IMR-90 (cell line): ENCODE data around the gene NDEL1. TPM values are rescaled to one million over a fixed set of nuclear protein-coding genes. Genes with fewer than 3 reads are reported as not detected.
A peak's percentile ranks its signal among the peaks of the same experiment; 100 is the strongest.

Experiments
- ATAC-seq: fragments of 200-7000 bp; cut with Tn5 transposase; 2 replicates; pipeline ENCODE4 v1.9.1; 2020; ENCODE audit warnings: low read depth, mild to moderate bottlenecking, moderate library complexity
- BruUV-seq: library from RNA; stranded (reverse); fragments of 400-500 nt; replicated peaks from 2 replicates; lab custom pipeline; 2021; lab: Mats Ljungman, UMichigan
- CTCF ChIA-PET: fragments of 300-600 bp; formaldehyde crosslinking; extraction: SDS; loops from one replicate; lab custom pipeline; 2021; ENCODE audit warnings: antibody characterized with exemption; lab: Yijun Ruan, JAX
- POLR2A ChIA-PET: fragments of 300-600 bp; sonication (Branson Sonifier 250); formaldehyde crosslinking; loops from one replicate; lab custom pipeline; 2022; ENCODE audit warnings: antibody characterized with exemption; ENCODE audit not compliant: unreplicated experiment; lab: Charles Lee
- DNase-seq: peaks from one replicate; pipeline ENCODE4 v3.0.0; 2013
- H2AFZ ChIP-seq: replicated peaks from 2 replicates; pipeline ENCODE3; 2013; ENCODE audit warnings: low read length, mild to moderate bottlenecking; ENCODE audit not compliant: poor library complexity
- H2AK5ac ChIP-seq: 2 replicates; pipeline ENCODE4 v1.6.1; 2013; ENCODE audit warnings: low read depth, low read length, inconsistent platforms
- H2AK9ac ChIP-seq: replicated peaks from 2 replicates; pipeline ENCODE3; 2013; ENCODE audit warnings: mild to moderate bottlenecking, low read depth, low read length, moderate library complexity; ENCODE audit not compliant: poor library complexity
- H2BK120ac ChIP-seq: 2 replicates; pipeline ENCODE4 v1.6.1; 2013; ENCODE audit warnings: low read depth, low read length, inconsistent platforms
- H2BK15ac ChIP-seq: 3 replicates; pipeline ENCODE4 v1.6.1; 2013; ENCODE audit warnings: low read depth, low read length, inconsistent platforms
- H2BK20ac ChIP-seq: 2 replicates; pipeline ENCODE4 v1.6.1; 2013; ENCODE audit warnings: low read depth, mild to moderate bottlenecking, inconsistent platforms, low read length, moderate library complexity
- H2BK5ac ChIP-seq: 2 replicates; pipeline ENCODE4 v1.6.1; 2013; ENCODE audit warnings: mild to moderate bottlenecking, low read depth, low read length, inconsistent platforms; ENCODE audit not compliant: poor library complexity, severe bottlenecking
- H3K14ac ChIP-seq: replicated peaks from 2 replicates; pipeline ENCODE4 v1.6.1; 2013; ENCODE audit warnings: low read depth, low read length, inconsistent platforms
- H3K18ac ChIP-seq: 2 replicates; pipeline ENCODE4 v1.6.1; 2013; ENCODE audit warnings: low read depth, low read length, control low read depth
- H3K23ac ChIP-seq: 2 replicates; pipeline ENCODE4 v1.6.1; 2013; ENCODE audit warnings: low read depth, low read length, inconsistent platforms
- H3K27ac ChIP-seq: 2 replicates; pipeline ENCODE4 v1.5.1; 2013; ENCODE audit warnings: mild to moderate bottlenecking, control low read depth, low read length; ENCODE audit not compliant: insufficient read depth
- H3K27me3 ChIP-seq: 2 replicates; pipeline ENCODE4 v1.6.1; 2013; ENCODE audit warnings: low read length; ENCODE audit not compliant: control insufficient read depth, insufficient read depth
- H3K36me3 ChIP-seq: 2 replicates; pipeline ENCODE4 v1.6.1; 2013; ENCODE audit warnings: low read length, mixed read lengths; ENCODE audit not compliant: control insufficient read depth, insufficient read depth
- H3K4ac ChIP-seq: 2 replicates; pipeline ENCODE4 v1.6.1; 2013; ENCODE audit warnings: low read depth, low read length, inconsistent platforms
- H3K4me1 ChIP-seq: 2 replicates; pipeline ENCODE4 v1.6.1; 2013; ENCODE audit warnings: low read length, mixed read lengths; ENCODE audit not compliant: control insufficient read depth, insufficient read depth
- H3K4me2 ChIP-seq: 2 replicates; pipeline ENCODE4 v1.6.1; 2013; ENCODE audit warnings: low read depth, mild to moderate bottlenecking, control low read depth, low read length, moderate library complexity
- H3K4me3 ChIP-seq: 2 replicates; pipeline ENCODE4 v1.5.1; 2013; ENCODE audit warnings: low read depth, mild to moderate bottlenecking, control low read depth, low read length, moderate library complexity; ENCODE audit not compliant: insufficient read depth
- H3K56ac ChIP-seq: 2 replicates; pipeline ENCODE4 v1.6.1; 2013; ENCODE audit warnings: low read length, inconsistent platforms; ENCODE audit not compliant: insufficient read depth; ENCODE audit errors: extremely low read depth
- H3K79me1 ChIP-seq, 2 experiments: 2 replicates each; pipeline ENCODE4 v1.6.1; 2013; ENCODE audit warnings: low read length in 2 of 2, inconsistent platforms in 1 of 2, low read depth in 1 of 2
- H3K9ac ChIP-seq: 2 replicates; pipeline ENCODE4 v1.6.1; 2013; ENCODE audit warnings: low read depth, low read length, control low read depth
- H3K9me1 ChIP-seq: 2 replicates; pipeline ENCODE4 v1.6.1; 2013; ENCODE audit warnings: low read length, inconsistent platforms; ENCODE audit not compliant: insufficient read depth
- H3K9me3 ChIP-seq: 2 replicates; pipeline ENCODE4 v1.6.1; 2013; ENCODE audit warnings: low read length; ENCODE audit not compliant: control insufficient read depth, insufficient read depth
- H4K20me1 ChIP-seq: 2 replicates; pipeline ENCODE4 v1.6.1; 2013; ENCODE audit warnings: low read length, inconsistent platforms; ENCODE audit not compliant: insufficient read depth
- H4K5ac ChIP-seq: 2 replicates; pipeline ENCODE4 v1.6.1; 2013; ENCODE audit warnings: mild to moderate bottlenecking, low read depth, low read length, control low read depth
- H4K8ac ChIP-seq, 2 experiments: 2 replicates each; pipeline ENCODE4 v1.6.1; 2013; ENCODE audit warnings: low read depth in 2 of 2, low read length in 2 of 2, control low read depth in 1 of 2, inconsistent platforms in 1 of 2
- H4K91ac ChIP-seq: 2 replicates; pipeline ENCODE4 v1.6.1; 2013; ENCODE audit warnings: low read depth, low read length, inconsistent platforms; ENCODE audit not compliant: insufficient read depth
- BHLHE40 ChIP-seq: fragments of 150-350 bp; IDR thresholded peaks from 2 replicates; pipeline ENCODE4 v1.6.1; 2016; ENCODE audit warnings: mild to moderate bottlenecking, low read depth, low read length
- CHD1 ChIP-seq: IDR thresholded peaks from 2 replicates; pipeline ENCODE4 v1.6.1; 2012; ENCODE audit warnings: low read depth, low read length, improper control_type of control experiment
- CTCF ChIP-seq: conservative IDR thresholded peaks from 2 replicates; pipeline ENCODE4 v1.5.1; 2012; ENCODE audit warnings: mild to moderate bottlenecking, low read depth, low read length, improper control_type of control experiment
- MAZ ChIP-seq: IDR thresholded peaks from 2 replicates; pipeline ENCODE4 v1.6.1; 2012; ENCODE audit warnings: low read depth, mild to moderate bottlenecking, low read length, improper control_type of control experiment, moderate library complexity, borderline replicate concordance
- MXI1 ChIP-seq: IDR thresholded peaks from 2 replicates; pipeline ENCODE4 v1.6.1; 2012; ENCODE audit warnings: low read depth, mild to moderate bottlenecking, low read length, moderate library complexity, borderline replicate concordance
- NFE2L2 ChIP-seq: fragments of 150-350 bp; IDR thresholded peaks from 2 replicates; pipeline ENCODE4 v1.6.1; 2016; ENCODE audit warnings: low read depth, mild to moderate bottlenecking, low read length
- POLR2A ChIP-seq: IDR thresholded peaks from 2 replicates; pipeline ENCODE4 v1.6.1; 2012; ENCODE audit warnings: mild to moderate bottlenecking, low read depth, low read length
- RAD21 ChIP-seq: IDR thresholded peaks from 2 replicates; pipeline ENCODE4 v1.6.1; 2012; ENCODE audit warnings: low read length, improper control_type of control experiment
- RCOR1 ChIP-seq: IDR thresholded peaks from 2 replicates; pipeline ENCODE4 v1.6.1; 2012; ENCODE audit warnings: mild to moderate bottlenecking, low read length, improper control_type of control experiment; ENCODE audit not compliant: insufficient replicate concordance
- RFX5 ChIP-seq: IDR thresholded peaks from 2 replicates; pipeline ENCODE4 v1.8.0; 2012; ENCODE audit warnings: low read depth, mild to moderate bottlenecking, low read length, moderate library complexity
- SMC3 ChIP-seq: fragments of 150-350 bp; IDR thresholded peaks from 2 replicates; pipeline ENCODE4 v1.6.1; 2016; ENCODE audit warnings: low read depth, mild to moderate bottlenecking, antibody characterized with exemption, low read length, moderate library complexity
- USF2 ChIP-seq: fragments of 150-350 bp; IDR thresholded peaks from 2 replicates; pipeline ENCODE4 v1.6.1; 2017; ENCODE audit warnings: mild to moderate bottlenecking, antibody characterized with exemption, low read length, low read depth
- WGBS, 2 experiments: methylation state at CpG; one replicate each; pipeline versions ENCODE4 v1.1.5 to v1.1.7; 2013; ENCODE audit warnings: missing lambda C conversion rate in 2 of 2; ENCODE audit not compliant: insufficient read length in 1 of 2; ENCODE audit errors: extremely low coverage in 2 of 2; 5-methylcytosine and 5-hydroxymethylcytosine counted together
- dilution Hi-C: fragments of 300-500 bp; cut with HindIII; formaldehyde crosslinking; loops from one replicate; pipeline ENCODE4 v1.14.3; 2018; ENCODE audit warnings: low sequenced_read_pairs; ENCODE audit not compliant: unreplicated experiment
- in situ Hi-C: fragments of 300-500 bp; cut with MboI; formaldehyde crosslinking; loops from 3 replicates; pipeline ENCODE4 v1.14.3; 2019; ENCODE audit warnings: low sequenced_read_pairs, inconsistent platforms, mixed read lengths
- intact Hi-C: fragments of 100-400 bp; cut with micrococcal nuclease; formaldehyde crosslinking; loops from 2 replicates; pipeline ENCODE4 v1.10.0; 2022
- polyA plus RNA-seq, 3 experiments: library from polyadenylated mRNA; depleted of rRNA; stranded (reverse); fragments of >200 nt; gene quantifications; 2 replicates each; pipeline ENCODE4 v1.2.3, GENCODE V29; 2012; ENCODE audit warnings: low replicate concordance in 1 of 3
- total RNA-seq: library from RNA; depleted of rRNA; stranded (reverse); fragments of >200 nt; gene quantifications from 2 replicates; pipeline ENCODE4 v1.2.3, GENCODE V29; 2012

NDEL1 gene
- total and polyA plus RNA-seq, 2 of the 4 experiments (the other 2 are of a cell fraction) = 28.9 to 95.6 TPM

GRCh38 chr17:8506145-8506544 lies 70.5 kb downstream of the NDEL1 start:
- Histone ChIP-seq H2BK20ac (no peak overlapping the region), H2AK5ac (no peak overlapping the region), H3K4me1 (peaks cover 8% of the 10 kb centered on the region), H3K27ac (peak overlapping the region; percentile 16; the same call in 1 of the 2 replicates), H3K79me1 (peaks cover 0 to 4% of the 10 kb centered on the region in 2 experiments; a peak in 2 of 4 replicates), H3K18ac (no peak overlapping the region), H2BK15ac (no peak overlapping the region), H4K8ac (no peak overlapping the region), H2BK120ac (no peak overlapping the region), H2BK5ac (no peak overlapping the region), H3K9ac (no peak overlapping the region), H2AK9ac (peak overlapping the region; percentile 23), H3K9me3 (no peaks in the 10 kb centered on the region), H4K20me1 (no peaks in the 10 kb centered on the region; the same call in 1 of the 2 replicates), H3K23ac (no peak overlapping the region), H4K91ac (no peak overlapping the region), H2AFZ (no peak overlapping the region), H3K27me3 (no peaks in the 10 kb centered on the region), H3K36me3 (peaks cover 60% of the 10 kb centered on the region), H3K4me3 (no peak overlapping the region), H4K5ac (no peak overlapping the region), H3K9me1 (no peaks in the 10 kb centered on the region; the same call in 1 of the 2 replicates), H3K56ac (no peak overlapping the region), H3K4ac (no peak overlapping the region), H3K14ac (no peak overlapping the region), H3K4me2 (no peak overlapping the region)
- intact Hi-C loops (no loop called here), dilution Hi-C loops (no loop called here), in situ Hi-C loops (no loop called here)
- TF ChIP-seq RAD21 (no peak), POLR2A (no peak), CTCF (no peak), RCOR1 (no peak), USF2 (no peak), MXI1 (no peak), MAZ (no peak), BHLHE40 (no peak), RFX5 (no peak), CHD1 (no peak), NFE2L2 (no peak), SMC3 (no peak)
- DNase-seq = no peak
- 89% methylated on average over 12 of the region's 14 CpGs; no CpG with 5 or more reads in 1 of the 2 experiments for WGBS, 2 experiments
- BruUV-seq = no TSS peak
- CTCF ChIA-PET = no interaction called here
- POLR2A ChIA-PET = interaction anchor here (0.6 kb wide), 1 partner anchor 211 kb away, joined by 4 read pairs; the partner anchor contains the start of gene SLC25A35
- ATAC-seq = no peak
